T-helper 1 cell treated with Interleukin-12 subunit alpha and Interleukin-12 subunit beta and Interleukin-4 antibody, amounts not matched to agents 30 μg/mL and 1 μg/mL, for 36 hours (primary cell): Measurements from ENCODE around the gene NOC4L.
"Not testable (repeated sequence)": the region's sequence is repeated elsewhere in the genome, so short reads cannot be mapped to it uniquely, and the experiment has no call there.

Experiments used
- H3K27ac Mint-ChIP-seq: one replicate; pipeline ENCODE4 v1.8.0; 2021; ENCODE audit warnings: mild to moderate bottlenecking, mixed read lengths
- H3K27me3 Mint-ChIP-seq: one replicate; pipeline ENCODE4 v1.8.0; 2021; ENCODE audit warnings: low read depth, mixed read lengths
- H3K36me3 Mint-ChIP-seq: one replicate; pipeline ENCODE4 v1.8.0; 2021; ENCODE audit warnings: low read depth, mixed read lengths
- H3K4me1 Mint-ChIP-seq: one replicate; pipeline ENCODE4 v1.8.0; 2021; ENCODE audit warnings: low read depth, mixed read lengths
- H3K4me3 Mint-ChIP-seq: one replicate; pipeline ENCODE4 v1.8.0; 2021; ENCODE audit warnings: mild to moderate bottlenecking, moderate library complexity, mixed read lengths
- H3K9me3 Mint-ChIP-seq: one replicate; pipeline ENCODE4 v1.8.0; 2021; ENCODE audit warnings: mixed read lengths

Gene NOC4L

DNA sequence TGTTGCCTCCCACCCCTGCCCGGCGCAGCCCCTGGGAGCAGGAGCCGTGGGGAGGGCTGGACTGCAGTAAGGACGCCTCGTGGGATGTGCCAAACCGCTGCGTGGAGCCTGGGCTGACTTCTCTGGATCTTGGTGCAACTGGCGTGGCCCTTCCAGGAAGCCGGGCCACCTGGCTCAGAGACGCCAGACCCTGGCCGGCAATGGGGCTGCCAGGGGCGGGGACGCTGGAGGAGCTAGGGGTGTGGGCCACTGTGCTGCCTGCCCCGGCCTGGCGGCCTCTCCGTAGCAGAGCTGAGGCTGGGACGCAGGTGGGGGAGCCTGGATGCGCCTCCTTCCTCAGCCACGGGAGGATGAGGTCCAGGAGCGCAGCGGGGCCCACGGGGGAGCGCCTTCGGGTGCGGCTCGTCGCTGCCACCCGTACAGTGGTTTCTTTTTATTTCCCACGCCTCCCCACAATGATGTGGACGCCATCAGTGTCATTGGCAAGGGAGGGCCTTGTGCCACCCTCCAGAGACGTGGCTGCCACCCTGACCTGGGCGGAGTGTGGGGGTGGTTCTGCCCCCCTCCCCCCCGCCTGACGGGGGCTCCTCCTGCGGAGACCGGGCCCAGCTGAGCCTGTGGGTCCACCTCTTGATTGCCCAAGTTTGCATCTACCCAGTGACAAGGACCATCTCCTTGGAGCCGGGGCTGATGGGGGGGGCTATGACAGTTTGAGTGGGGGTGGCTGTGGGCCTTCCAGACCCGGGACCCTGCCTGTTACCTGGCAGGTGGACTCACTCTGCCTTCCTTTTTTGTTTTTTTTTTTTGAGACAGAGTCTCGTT is 11.4 kb upstream of the NOC4L start:
- Mint-ChIP-seq H3K27ac (no peak overlapping the region), H3K9me3 (peaks cover 6% of the 10 kb centered on the region), H3K27me3 (no peaks in the 10 kb centered on the region), H3K4me1 (no peaks in the 10 kb centered on the region), H3K4me3 (no peak overlapping the region), H3K36me3 (peaks cover 8% of the 10 kb centered on the region)

DNA sequence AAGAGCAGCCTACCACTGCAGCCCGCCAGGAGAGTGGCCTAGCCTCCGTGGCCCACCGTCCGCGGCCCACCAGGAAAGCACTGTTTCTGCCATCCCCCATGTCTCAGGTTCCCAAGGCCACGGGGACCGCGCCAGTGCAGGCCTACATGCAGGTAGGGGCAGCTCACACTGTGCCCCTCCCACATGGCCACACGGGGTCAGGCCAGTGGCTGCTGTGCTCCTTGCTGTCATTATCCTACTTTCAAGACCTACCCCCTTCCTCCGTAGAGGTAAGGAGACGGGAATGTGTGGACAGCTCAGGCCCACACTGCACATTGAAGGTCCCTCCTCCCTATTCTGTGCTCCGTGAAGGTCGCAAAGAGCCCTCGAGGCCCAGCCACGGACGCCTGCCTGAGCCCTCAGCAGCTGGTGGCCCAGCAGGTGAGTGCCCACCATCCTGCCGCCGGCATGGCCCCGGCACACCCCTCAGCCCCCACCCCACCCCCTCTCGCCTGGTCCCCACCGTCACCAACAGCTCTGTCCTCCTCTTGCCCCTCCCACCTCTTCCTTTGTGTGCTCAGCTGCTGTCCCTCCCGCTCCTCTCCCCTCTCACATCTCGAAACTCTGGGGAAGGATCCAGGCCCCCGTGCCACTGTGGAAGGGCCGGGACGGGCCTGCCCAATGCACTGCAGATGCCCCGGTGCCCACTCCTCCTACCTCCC is 10.2 kb upstream of the NOC4L start:
- Mint-ChIP-seq H3K27ac (no peak overlapping the region), H3K9me3 (no peaks in the 10 kb centered on the region), H3K27me3 (no peaks in the 10 kb centered on the region), H3K4me3 (no peak overlapping the region), H3K36me3 (peaks cover 5% of the 10 kb centered on the region), H3K4me1 (no peaks in the 10 kb centered on the region)

DNA sequence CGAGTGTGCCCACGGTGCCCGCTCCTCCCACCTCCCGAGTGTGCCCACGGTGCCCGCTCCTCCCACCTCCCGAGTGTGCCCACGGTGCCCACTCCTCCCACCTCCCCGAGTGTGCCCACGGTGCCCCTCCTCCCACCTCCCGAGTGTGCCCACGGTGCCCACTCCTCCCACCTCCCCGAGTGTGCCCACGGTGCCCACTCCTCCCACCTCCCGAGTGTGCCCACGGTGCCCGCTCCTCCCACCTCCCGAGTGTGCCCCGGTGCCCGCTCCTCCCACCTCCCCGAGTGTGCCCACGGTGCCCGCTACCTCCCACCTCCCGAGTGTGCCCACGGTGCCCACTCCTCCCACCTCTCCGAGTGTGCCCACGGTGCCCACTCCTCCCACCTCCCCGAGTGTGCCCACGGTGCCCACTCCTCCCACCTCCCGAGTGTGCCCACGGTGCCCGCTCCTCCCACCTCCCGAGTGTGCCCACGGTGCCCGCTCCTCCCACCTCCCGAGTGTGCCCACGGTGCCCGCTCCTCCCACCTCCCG is 9.5 kb upstream of the NOC4L start:
- H3K27ac Mint-ChIP-seq, H3K4me1 Mint-ChIP-seq, H3K27me3 Mint-ChIP-seq, H3K9me3 Mint-ChIP-seq, H3K4me3 Mint-ChIP-seq, H3K36me3 Mint-ChIP-seq: not testable (repeated sequence)

DNA sequence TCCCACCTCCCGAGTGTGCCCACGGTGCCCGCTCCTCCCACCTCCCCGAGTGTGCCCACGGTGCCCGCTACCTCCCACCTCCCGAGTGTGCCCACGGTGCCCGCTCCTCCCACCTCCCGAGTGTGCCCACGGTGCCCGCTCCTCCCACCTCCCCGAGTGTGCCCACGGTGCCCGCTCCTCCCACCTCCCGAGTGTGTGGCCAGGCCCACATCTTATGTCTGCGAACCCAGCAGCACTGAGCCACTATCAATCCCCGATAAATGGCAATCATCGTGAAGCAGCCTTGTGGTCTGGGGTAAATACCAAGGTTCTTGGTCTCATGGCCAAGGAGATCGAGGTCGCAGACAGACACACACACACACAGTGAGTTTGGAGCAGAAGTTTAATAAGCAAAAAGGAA is 8.0 kb upstream of the NOC4L start:
- not testable (repeated sequence) for H3K27ac Mint-ChIP-seq

DNA sequence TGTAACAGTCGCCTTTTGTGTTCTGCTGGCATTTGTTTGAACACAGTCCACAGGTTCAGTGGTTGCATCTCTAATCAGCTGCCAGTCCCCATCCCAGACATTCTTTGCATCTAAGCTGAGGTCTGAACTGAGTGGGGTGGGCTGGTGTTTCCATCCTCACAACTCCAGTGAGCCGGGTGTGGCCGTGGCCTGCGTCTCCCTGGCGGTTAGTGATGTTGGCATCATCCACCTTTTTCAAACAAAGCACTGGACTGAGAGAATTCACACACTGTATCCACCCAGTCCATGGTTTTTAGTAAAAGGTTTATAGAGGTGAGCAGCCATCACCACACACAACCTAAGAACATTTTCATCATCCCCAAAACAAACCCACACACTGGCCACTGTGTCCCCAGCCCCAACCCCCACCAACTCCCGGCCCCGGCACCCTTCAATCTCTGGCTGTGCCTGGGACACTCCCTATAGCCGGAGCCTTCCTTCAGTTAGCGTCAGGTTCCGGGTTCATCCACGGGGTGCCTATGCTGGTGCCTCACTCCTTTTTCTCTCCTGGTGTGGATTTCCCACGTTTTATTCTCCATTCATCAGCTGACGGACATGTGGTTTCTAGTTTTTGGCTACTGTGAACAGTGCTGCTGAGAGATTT is 6.7 kb upstream of the NOC4L start:
- Mint-ChIP-seq H3K36me3 (peaks cover 10% of the 10 kb centered on the region), H3K4me1 (no peaks in the 10 kb centered on the region), H3K27ac (no peak overlapping the region), H3K27me3 (no peaks in the 10 kb centered on the region), H3K9me3 (no peaks in the 10 kb centered on the region), H3K4me3 (no peak overlapping the region)

More for the DNA sequence above, 8.0 kb upstream of the NOC4L start:
- not testable (repeated sequence) for H3K4me3 Mint-ChIP-seq, H3K9me3 Mint-ChIP-seq, H3K27me3 Mint-ChIP-seq, H3K4me1 Mint-ChIP-seq
- H3K36me3 Mint-ChIP-seq: peaks cover 10% of the 10 kb centered on the region

DNA sequence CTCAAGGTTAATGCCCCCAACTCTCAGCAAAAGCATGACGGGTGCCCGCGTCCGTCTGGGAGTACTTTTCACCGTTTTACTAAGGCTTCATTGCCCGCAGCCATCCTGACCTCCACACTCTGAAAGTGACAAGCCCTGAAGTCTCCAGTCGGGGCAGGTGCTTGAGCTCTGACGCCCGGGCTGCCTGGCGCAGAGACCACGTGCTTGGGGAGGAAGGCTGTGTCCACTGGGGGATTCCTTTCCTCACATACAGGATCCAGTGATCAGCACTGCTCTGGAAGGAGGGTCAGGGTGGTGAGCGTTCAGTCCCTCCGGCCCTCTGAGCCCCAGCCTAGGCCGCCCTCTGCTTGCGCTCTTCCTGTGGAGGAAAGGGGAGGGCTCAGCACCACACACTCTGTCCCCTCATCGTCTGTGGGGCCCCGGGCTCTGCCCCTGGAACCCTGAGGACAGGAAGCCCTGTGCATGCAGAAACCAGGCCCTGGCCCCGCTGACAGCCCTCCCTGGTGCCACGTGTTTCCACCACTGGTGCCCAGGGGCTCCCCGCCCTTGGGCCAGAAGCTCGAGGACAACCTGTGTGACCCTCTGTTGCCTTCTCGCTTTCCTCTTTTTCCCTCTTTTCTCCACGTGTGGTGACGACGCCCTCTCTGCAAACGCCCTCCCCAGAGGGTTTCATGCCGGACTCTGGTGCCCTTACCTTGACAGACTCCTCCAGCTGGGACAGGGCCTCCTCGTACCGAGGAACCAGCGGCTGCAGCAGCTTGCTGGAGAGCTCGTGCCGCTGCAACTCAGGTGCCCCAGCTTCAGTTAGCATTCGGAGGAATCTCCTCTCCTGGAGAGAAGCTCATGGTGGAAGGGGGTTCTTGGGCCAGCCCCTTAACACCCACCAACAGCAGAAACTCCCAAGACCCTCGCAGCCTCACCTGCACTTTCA is 5.1 kb upstream of the NOC4L start:
- Mint-ChIP-seq H3K4me1 (peaks cover 6% of the 10 kb centered on the region), H3K36me3 (peaks cover 14% of the 10 kb centered on the region), H3K4me3 (no peak overlapping the region), H3K27ac (no peak overlapping the region), H3K27me3 (no peaks in the 10 kb centered on the region), H3K9me3 (no peaks in the 10 kb centered on the region)

DNA sequence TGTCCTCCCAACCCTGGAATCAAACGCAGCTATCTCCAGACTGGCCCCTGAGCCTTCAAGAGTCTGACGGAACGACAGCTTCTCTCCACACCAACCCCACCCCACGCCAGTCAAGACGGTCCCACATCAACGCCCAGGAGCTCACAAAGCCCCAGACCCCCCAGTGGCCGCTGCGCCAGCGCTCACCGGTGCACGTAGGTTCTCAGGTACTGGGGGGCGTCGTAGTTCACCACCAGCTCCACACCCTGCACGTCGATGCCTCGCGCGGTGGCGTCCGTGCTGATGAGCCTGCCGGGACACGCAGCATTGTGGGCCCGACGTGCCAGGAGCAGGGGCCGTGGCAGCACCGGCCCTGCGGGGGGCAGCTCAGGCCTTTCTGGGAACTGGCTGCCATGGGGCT is 4.3 kb upstream of the NOC4L start:
- Mint-ChIP-seq H3K4me3 (no peak overlapping the region), H3K9me3 (no peaks in the 10 kb centered on the region), H3K27me3 (no peaks in the 10 kb centered on the region), H3K27ac (peak overlapping the region; percentile 55), H3K4me1 (peaks cover 8% of the 10 kb centered on the region), H3K36me3 (peaks cover 15% of the 10 kb centered on the region)

DNA sequence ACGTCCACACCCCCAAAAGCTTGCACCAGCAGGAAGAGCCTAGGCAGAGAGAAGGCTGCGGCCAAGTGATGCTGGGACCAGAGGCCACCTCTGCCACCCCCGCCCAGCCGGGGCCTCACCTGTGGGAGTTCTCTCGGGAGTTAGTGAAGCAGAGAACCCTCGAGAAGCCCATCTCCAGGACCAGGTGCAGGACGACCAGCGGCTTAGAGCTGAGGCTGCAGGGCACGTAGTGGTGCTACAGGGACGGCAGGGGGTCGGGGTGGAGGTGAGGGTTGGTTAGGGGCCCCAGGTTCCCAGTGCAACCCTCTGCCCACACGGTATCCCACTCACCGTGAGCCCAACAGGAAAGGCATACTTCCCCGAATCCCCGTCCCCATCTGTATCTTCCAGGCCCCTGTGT is 3.8 kb upstream of the NOC4L start:
- no peaks in the 10 kb centered on the region for H3K27me3 Mint-ChIP-seq
- H3K27ac Mint-ChIP-seq: no peak overlapping the region
- H3K9me3 Mint-ChIP-seq: no peaks in the 10 kb centered on the region
- H3K36me3 Mint-ChIP-seq: peaks cover 15% of the 10 kb centered on the region
- peaks cover 13% of the 10 kb centered on the region for H3K4me1 Mint-ChIP-seq
- no peak overlapping the region for H3K4me3 Mint-ChIP-seq

DNA sequence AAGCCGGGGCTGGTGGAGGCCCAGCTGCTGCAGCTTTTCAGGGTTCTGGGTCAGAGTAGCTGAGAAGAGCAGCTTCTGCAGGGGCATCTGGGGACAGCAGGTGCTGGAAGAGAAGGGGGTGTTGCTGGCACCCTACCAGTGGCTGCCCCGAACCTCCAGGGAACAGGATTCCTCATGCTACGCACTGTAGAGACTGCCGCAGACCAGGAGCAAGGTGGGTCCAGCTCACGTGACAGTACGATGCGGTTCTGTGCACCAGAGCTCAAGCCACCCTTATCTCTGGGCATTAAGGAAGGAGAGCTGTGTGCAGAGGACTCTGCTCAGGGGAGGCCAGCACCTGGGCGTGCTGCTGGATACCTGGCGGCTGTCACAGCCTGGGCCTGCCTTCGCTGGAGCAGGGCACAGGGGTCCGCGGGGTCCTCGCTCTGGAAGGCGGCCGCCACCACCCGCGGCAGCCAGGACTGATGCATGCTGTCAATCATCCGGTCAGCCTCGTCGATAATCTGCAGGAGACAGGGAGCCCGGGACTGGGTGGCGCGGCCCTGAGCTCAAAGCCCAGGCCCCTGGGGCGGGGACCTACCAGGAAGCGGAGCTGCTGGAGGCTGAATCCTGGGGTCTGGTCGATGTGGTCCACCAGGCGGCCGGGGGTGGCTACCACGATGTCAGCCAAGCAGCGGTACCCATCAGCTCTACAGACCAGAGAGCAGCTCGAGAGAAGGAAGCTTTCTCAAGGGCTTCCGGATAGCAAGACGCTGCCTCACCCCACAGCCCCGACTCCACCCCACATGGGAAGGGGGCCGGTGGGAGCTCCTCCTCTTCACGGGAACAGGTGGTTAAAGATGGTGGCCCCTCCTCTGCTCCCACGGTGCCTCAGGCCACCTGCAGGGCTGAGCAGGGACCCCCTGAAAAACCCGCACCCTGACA is 3.1 kb upstream of the NOC4L start:
- Mint-ChIP-seq H3K27ac (no peak overlapping the region), H3K27me3 (no peaks in the 10 kb centered on the region), H3K36me3 (peaks cover 16% of the 10 kb centered on the region)

DNA sequence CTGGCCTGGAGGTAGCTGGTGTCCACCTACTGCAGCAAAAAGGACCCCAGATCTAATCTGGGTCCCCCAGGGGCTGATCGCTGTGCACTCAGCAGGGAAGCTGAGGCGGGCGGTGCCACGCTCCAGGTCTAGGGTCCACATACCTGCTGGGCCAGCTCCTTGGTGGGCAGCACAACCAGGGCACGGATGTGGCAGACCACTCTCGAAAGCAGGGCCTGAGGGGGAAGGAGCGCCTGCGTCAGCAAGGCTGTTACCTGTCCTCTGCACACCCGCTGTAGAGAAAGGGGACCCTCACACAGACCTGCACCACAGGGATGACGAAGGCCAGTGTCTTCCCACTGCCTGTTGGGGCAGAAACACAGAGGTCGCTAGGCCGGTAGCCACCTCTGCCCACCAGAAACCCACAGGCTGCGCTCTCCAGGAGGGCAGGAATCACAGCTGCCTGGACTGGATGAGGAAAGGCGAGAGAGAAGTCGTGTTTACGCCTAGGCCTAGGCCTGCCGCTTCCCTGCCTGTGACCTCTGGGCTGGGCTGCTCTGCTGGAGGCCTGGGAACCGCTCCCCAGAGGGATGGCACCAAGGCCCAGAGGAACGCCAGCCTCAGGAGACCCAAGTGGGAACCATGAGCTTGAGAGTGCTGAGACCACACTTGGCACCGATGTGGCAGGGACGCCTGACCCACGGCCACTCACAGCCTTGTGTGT is 2.1 kb upstream of the NOC4L start:
- Mint-ChIP-seq H3K27ac (peak overlapping the region; percentile 36), H3K36me3 (peaks cover 19% of the 10 kb centered on the region), H3K27me3 (no peaks in the 10 kb centered on the region), H3K9me3 (no peaks in the 10 kb centered on the region), H3K4me3 (peak overlapping the region; percentile 80), H3K4me1 (peaks cover 22% of the 10 kb centered on the region)

More for the DNA sequence above, 3.1 kb upstream of the NOC4L start:
- Mint-ChIP-seq H3K9me3 (no peaks in the 10 kb centered on the region), H3K4me1 (peaks cover 18% of the 10 kb centered on the region), H3K4me3 (no peak overlapping the region)

DNA sequence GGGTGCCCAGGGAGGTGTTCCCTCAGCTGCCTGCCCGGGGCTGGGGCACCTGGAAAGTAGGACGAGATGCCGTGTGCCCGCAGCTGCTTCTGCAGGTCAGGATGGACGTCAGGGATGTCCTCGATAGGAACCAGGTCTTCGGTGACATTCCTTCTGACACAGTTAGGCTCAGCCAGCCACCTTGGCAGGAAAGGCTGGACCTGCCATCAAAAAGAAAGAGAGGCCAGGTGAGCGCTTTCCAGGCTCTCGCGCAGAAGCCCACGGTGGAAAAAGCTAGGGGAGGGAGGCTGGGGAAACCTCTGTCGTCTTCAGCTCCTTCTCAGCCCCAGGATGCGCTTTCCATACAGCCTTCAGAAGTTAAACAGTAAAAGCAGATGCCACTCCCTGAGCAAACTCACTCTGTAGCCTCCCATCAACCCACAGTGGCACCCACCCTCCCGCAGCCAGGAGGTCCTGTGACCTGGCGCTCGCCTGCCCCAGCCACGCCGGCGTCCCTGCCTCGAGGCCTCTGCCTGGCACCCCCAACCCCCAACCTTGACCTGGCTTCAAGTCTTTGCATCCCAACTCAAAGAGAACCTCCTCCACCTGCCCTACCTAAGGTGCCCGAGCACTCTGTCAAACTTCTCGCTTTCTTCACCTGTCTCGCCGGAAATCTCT is 1.4 kb upstream of the NOC4L start:
- Mint-ChIP-seq H3K27ac (peak overlapping the region; percentile 65), H3K4me1 (peaks cover 22% of the 10 kb centered on the region), H3K27me3 (no peaks in the 10 kb centered on the region), H3K4me3 (peak overlapping the region; percentile 80), H3K9me3 (no peaks in the 10 kb centered on the region), H3K36me3 (peaks cover 18% of the 10 kb centered on the region)

DNA sequence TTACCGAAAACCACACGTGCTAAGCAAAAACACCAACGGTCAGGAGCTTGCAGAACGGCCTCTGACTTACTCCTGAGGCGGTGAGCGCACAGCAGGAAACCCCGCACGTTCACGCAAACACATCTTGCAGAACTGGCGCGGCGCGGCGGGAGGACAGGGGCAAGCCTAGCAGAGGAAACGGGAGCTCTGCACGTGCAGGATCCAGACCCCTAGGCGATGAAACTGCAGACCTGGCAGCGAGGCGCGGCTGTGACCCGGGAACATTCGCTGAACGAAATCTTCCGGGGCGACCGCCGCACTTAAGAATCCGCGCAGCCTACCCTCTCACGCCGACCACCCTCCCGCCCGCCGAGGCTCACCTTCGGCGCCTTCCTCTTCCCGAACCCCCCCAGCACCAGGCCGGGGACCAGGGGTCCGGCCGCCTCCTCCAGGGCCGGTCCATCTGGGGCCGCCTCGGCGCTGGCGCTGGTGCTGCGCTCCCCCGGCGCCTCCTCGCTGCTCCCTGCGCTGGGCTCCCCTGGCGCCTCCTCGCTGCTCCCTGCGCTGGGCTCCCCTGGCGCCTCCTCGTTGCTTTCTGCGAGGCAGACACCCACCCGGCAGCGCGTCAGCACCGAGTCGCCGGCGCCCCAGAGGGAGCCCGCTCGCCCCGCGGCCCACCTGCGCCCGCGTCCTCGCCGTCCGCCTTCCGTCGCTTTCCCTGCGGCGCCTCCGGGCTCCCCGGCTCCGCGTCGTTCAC is 753 bp upstream of the NOC4L start:
- H3K9me3 Mint-ChIP-seq: no peaks in the 10 kb centered on the region
- H3K27me3 Mint-ChIP-seq: no peaks in the 10 kb centered on the region
- peak overlapping the region; percentile 65 for H3K27ac Mint-ChIP-seq
- H3K4me1 Mint-ChIP-seq: peaks cover 22% of the 10 kb centered on the region
- H3K36me3 Mint-ChIP-seq: peaks cover 15% of the 10 kb centered on the region
- peak overlapping the region; percentile 80 for H3K4me3 Mint-ChIP-seq
